Raji (cell line): ENCODE measurements around the gene DNASE2.

Experiments used
- POLR2A ChIP-seq: IDR thresholded peaks from 2 replicates; pipeline ENCODE4 v1.6.1; 2011; ENCODE audit warnings: low read depth, low read length, control low read depth; ENCODE audit not compliant: insufficient read depth

Gene DNASE2

GRCh38 chr19:12881172-12881808, at the start of gene DNASE2:
DNASE2 (minus strand) TSS chr19:12881449; CDS start chr19:12881375, 74 bp downstream.
- peak; percentile 88 for TF ChIP-seq POLR2A

- no peak for TF ChIP-seq POLR2A
These were observed 48.9 kb upstream of the DNASE2 start for GRCh38 chr19:12930002-12930645.

- TF ChIP-seq POLR2A, result no peak
These were observed 43.5 kb upstream of the DNASE2 start for GRCh38 chr19:12924621-12925310.

GRCh38 chr19:12922959-12923358, 41.7 kb upstream of the DNASE2 start:
- TF ChIP-seq POLR2A, result no peak

GRCh38 chr19:12921047-12921446, 39.8 kb upstream of the DNASE2 start:
- no peak for TF ChIP-seq POLR2A

- no peak for TF ChIP-seq POLR2A
These were observed 37.0 kb upstream of the DNASE2 start for GRCh38 chr19:12918253-12918652.

- TF ChIP-seq POLR2A, result no peak
These were observed 32.8 kb upstream of the DNASE2 start for GRCh38 chr19:12913851-12914690.

- no peak for TF ChIP-seq POLR2A
These were observed 31.8 kb upstream of the DNASE2 start for GRCh38 chr19:12913011-12913561.

GRCh38 chr19:12912571-12912970, 31.3 kb upstream of the DNASE2 start:
- no peak for TF ChIP-seq POLR2A

- TF ChIP-seq POLR2A, result no peak
These were observed 25.9 kb upstream of the DNASE2 start for GRCh38 chr19:12907166-12907565.

GRCh38 chr19:12899891-12900518, 18.8 kb upstream of the DNASE2 start:
- no peak for TF ChIP-seq POLR2A

- TF ChIP-seq POLR2A, result no peak
These were observed 15.2 kb upstream of the DNASE2 start for GRCh38 chr19:12896460-12896859.

- TF ChIP-seq POLR2A, result no peak
These were observed 12.3 kb upstream of the DNASE2 start for GRCh38 chr19:12893582-12893981.

GRCh38 chr19:12891553-12892021, 10.3 kb upstream of the DNASE2 start:
- no peak for TF ChIP-seq POLR2A
